ENCODE measurements around the gene SP140L.
"Not testable (repeated sequence)": the region's sequence is repeated elsewhere in the genome, so short reads cannot be mapped to it uniquely, and the experiment has no call there.

The SP140L gene

DNA sequence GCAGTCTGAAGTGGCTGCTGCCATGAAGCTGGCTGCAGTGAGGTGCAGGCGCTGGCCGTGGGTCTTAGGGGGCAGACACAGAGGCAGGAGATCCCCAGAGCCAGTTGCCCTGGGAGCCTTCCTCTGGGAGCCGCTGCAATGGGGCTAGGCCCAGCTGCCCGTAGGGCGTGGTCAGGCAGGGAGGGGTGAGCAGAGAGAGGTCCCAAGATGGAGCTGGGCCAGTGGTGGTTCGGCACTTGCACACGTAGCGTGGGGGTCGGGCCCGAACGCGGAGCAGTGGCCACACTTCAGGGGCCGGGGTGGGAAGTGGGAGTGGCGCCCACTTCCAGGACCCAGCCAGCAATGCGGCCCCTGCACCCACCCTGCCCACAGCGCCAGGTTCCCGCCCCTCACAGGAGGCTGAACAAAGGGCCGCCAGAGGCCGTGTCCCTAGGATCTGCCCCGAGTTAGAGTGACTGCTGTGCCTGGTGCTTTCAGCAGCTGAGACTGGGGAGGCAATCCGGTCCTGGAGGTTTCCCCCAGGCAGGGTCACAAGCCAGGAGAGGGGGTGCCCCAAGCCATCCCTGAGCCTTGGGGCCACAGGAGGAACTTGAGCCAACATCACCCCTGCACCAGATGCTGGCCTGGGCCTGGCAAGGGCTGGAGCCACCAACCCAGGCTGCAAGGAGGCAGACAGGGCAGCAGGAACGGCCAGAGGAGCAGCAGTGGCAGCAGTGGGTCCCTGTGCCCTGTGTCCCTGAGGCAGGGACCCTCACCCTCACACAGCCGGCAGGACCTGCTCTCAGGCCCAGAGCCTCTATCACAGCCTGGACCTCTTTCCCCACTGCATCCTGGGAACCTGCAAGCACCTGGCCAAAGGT, 21.3 kb upstream of the SP140L start:
- no peak for DNase-seq (ENCODE audit: low spot score)
- in situ Hi-C loops (cut with MboI; ENCODE audit: low pct_unique_long_range_greater_than_20kb, low sequenced_read_pairs, unreplicated experiment): no loop called here
- TF ChIP-seq, protein P1, sequence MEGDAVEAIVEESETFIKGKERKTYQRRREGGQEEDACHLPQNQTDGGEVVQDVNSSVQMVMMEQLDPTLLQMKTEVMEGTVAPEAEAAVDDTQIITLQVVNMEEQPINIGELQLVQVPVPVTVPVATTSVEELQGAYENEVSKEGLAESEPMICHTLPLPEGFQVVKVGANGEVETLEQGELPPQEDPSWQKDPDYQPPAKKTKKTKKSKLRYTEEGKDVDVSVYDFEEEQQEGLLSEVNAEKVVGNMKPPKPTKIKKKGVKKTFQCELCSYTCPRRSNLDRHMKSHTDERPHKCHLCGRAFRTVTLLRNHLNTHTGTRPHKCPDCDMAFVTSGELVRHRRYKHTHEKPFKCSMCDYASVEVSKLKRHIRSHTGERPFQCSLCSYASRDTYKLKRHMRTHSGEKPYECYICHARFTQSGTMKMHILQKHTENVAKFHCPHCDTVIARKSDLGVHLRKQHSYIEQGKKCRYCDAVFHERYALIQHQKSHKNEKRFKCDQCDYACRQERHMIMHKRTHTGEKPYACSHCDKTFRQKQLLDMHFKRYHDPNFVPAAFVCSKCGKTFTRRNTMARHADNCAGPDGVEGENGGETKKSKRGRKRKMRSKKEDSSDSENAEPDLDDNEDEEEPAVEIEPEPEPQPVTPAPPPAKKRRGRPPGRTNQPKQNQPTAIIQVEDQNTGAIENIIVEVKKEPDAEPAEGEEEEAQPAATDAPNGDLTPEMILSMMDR (IDR thresholded peaks at IDR 0.05; ENCODE audit: extremely low read depth, insufficient read depth, missing control alignments): no peak

DNA sequence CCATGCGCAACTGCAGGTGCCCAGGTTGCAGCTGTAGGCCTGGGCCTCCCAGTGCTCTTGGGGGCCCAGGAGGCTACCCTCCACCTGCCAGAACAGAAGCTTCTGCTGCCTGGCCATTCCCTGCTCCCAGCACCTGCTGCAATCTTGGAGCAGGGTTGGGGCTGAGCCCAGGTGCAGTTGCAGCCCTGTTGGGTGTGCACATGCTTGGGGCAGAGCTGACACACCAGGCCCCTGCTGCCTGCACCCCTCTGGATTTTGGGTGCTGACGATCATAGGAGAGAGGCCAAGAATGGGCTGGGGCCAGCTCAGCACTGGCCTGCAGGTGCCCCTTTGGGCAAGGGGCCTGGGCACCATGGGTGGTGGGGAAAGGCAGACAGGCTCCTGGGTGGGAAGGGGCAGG, 20.5 kb upstream of the SP140L start:
- TF ChIP-seq, protein P1 (IDR thresholded peaks at IDR 0.05; ENCODE audit: extremely low read depth, insufficient read depth, missing control alignments): no peak
- in situ Hi-C loops (cut with MboI; ENCODE audit: low pct_unique_long_range_greater_than_20kb, low sequenced_read_pairs, unreplicated experiment): no loop called here
- no peak for DNase-seq (ENCODE audit: low spot score)

DNA sequence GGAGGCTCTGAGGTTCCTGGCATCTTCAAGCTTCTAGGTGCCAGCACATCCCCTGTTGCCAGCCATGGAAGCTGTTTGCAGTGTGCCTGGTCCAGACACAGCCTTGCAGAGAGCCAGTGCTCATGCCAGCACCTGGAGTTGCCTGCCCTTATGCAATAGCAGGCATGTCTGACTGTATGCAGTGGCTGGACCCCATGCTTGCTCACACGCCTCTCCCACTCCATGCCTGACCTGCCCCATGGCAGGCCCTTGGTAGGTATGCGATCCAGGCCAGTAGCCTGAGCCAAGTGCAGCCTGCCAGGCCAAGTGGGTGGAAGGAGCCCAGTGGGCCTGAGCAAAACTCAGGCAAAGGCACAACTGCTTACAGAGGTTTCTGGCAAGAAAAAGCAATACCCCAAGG, 19.5 kb upstream of the SP140L start:
- DNase-seq (ENCODE audit: low spot score): no peak
- in situ Hi-C loops (cut with MboI; ENCODE audit: low pct_unique_long_range_greater_than_20kb, low sequenced_read_pairs, unreplicated experiment): no loop called here

DNA sequence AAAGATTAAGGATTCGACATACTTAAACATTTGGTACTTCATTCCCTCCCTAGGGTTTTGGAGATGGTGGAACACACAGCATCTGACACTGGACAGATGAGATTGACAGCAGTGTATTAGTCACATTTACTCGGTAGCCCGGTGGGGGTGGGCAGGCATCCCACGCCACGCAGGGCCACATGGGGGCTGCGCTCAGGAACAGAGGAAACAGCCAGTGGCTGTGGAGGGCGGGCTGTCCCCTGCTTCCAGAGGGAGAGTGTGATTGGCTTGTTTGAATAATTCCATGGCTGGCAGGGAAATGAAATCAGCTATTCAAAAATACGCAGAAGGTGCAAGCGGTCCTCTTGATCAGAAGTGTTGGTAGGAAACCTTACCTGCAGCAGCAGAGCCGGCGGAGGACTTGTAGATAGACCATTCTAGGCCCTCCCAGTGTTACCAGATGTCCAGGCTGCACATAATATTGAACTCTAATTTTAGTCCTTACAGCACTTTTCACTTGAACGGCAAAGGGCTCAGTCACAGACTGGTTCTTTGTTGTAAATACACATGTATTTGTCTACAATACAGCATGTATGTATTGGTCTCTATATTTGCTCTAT, 18.5 kb upstream of the SP140L start:
- in situ Hi-C loops (cut with MboI; ENCODE audit: low pct_unique_long_range_greater_than_20kb, low sequenced_read_pairs, unreplicated experiment): no loop called here
- TF ChIP-seq, protein P1 (IDR thresholded peaks at IDR 0.05; ENCODE audit: extremely low read depth, insufficient read depth, missing control alignments): no peak
- DNase-seq (ENCODE audit: low spot score): no peak

More for the DNA sequence above, 19.5 kb upstream of the SP140L start:
- TF ChIP-seq, protein P1 (IDR thresholded peaks at IDR 0.05; ENCODE audit: extremely low read depth, insufficient read depth, missing control alignments): no peak

DNA sequence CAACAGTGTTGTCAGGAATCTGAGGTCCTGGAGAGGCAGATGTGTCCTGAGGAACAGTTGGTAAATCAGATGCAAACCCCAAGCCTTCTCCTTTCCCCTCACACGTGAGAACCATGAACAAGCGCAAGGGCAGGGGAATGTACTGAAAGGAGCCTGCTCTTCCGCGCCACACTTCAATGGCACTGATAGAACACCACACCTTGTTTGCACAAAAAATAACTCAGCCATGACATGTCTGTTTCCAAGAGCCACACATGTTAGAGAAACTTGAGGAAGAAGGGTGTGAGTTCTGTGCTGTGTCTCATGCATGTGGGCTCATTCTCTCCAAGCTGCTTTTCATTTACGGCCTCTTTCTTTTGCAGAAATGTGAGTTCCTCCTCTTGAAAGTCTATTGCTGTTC, 16.2 kb upstream of the SP140L start:
- in situ Hi-C loops (cut with MboI; ENCODE audit: low pct_unique_long_range_greater_than_20kb, low sequenced_read_pairs, unreplicated experiment); DNase-seq (ENCODE audit: low spot score): not testable (repeated sequence)

DNA sequence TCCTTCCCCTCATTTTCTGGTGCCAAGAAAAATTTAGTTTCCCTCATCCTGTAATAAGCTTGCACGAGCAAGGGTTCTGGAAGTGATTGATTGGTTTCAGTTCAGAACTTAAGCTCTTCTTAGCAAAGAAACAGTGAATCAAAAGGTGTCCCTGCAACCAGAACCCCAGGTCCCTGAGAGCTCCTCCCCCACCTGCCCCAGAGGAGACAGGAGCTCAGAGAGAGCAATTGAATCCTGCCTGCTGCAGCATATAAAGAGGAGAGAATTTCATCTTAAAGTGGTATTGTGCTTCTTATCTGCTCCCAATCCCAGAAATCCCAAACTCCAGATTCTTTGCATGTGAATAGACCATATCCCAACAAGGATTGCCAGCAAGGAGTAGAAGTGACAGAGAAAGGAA, 15.4 kb upstream of the SP140L start:
- in situ Hi-C loops (cut with MboI; ENCODE audit: low pct_unique_long_range_greater_than_20kb, low sequenced_read_pairs, unreplicated experiment); DNase-seq (ENCODE audit: low spot score): not testable (repeated sequence)

DNA sequence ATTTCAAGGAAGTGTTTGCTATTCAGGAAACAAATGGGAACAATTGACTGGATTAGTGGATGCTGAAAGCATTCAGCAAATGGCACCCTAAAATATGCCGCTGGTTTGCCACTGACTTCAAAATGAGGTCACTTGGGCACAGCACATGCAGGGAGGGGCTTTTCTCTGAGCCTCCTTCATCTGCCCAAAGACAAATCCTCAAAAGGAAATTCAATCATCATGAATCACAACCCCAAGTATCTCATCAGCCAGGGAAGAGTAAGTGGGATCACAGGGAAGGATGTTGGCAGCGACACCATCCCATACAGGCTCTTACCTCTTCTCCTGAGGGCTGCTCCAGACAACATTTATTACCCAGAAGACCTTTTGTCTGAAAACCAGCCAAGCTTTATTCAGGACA, 14.4 kb upstream of the SP140L start:
- TF ChIP-seq, protein P1 (IDR thresholded peaks at IDR 0.05; ENCODE audit: extremely low read depth, insufficient read depth, missing control alignments): no peak
- in situ Hi-C loops (cut with MboI; ENCODE audit: low pct_unique_long_range_greater_than_20kb, low sequenced_read_pairs, unreplicated experiment): no loop called here

More for the DNA sequence above, 14.4 kb upstream of the SP140L start:
- no peak for DNase-seq (ENCODE audit: low spot score)
